HEK293 (cell line): ENCODE data around the gene THY1.

Source experiments
- GLIS1 ChIP-seq: fragments of 450-650 bp; formaldehyde crosslinking; IDR thresholded peaks from 2 replicates; pipeline ENCODE4 v1.5.1; 2016; ENCODE audit warnings: missing biosample characterization, missing genetic modification characterization
- YY1 ChIP-seq: fragments of 450-650 bp; formaldehyde crosslinking; IDR thresholded peaks from 2 replicates; pipeline ENCODE4 v1.5.1; 2018; ENCODE audit warnings: missing biosample characterization, missing genetic modification characterization
- ZBTB7A ChIP-seq: fragments of 450-650 bp; formaldehyde crosslinking; IDR thresholded peaks from 2 replicates; pipeline ENCODE4 v1.5.1; 2016; ENCODE audit warnings: low read depth, missing biosample characterization, missing genetic modification characterization
- ZNF155 ChIP-seq: fragments of 450-650 bp; formaldehyde crosslinking; IDR thresholded peaks from 2 replicates; pipeline ENCODE4 v1.5.1; 2016; ENCODE audit warnings: missing biosample characterization, missing genetic modification characterization
- ZNF335 ChIP-seq: fragments of 450-650 bp; formaldehyde crosslinking; conservative IDR thresholded peaks from 2 replicates; pipeline ENCODE4 v1.5.1; 2016; ENCODE audit warnings: missing biosample characterization, missing genetic modification characterization
- ZNF394 ChIP-seq: fragments of 450-650 bp; formaldehyde crosslinking; IDR thresholded peaks from 2 replicates; pipeline ENCODE4 v1.5.1; 2016; ENCODE audit warnings: missing biosample characterization, missing genetic modification characterization, mild to moderate bottlenecking, moderate library complexity, borderline replicate concordance
- ZXDB ChIP-seq: fragments of 450-650 bp; formaldehyde crosslinking; IDR thresholded peaks from 2 replicates; pipeline ENCODE4 v1.5.1; 2016; ENCODE audit warnings: missing biosample characterization, missing genetic modification characterization
- TF ChIP-seq, protein P1 (sequence below): fragments of 450-650 bp; formaldehyde crosslinking; conservative IDR thresholded peaks from 2 replicates; pipeline ENCODE4 v1.5.1; 2016; ENCODE audit warnings: low read depth, missing biosample characterization, missing genetic modification characterization
- TF ChIP-seq, protein P2 (sequence below): fragments of 450-650 bp; formaldehyde crosslinking; IDR thresholded peaks from 2 replicates; pipeline ENCODE4 v1.5.1; 2016; ENCODE audit warnings: missing biosample characterization, missing genetic modification characterization
- TF ChIP-seq, protein P3 (sequence below): fragments of 450-650 bp; formaldehyde crosslinking; IDR thresholded peaks from 2 replicates; pipeline ENCODE4 v1.5.1; 2016; ENCODE audit warnings: missing biosample characterization, missing genetic modification characterization
- TF ChIP-seq, protein P4 (sequence below): fragments of 450-650 bp; formaldehyde crosslinking; IDR thresholded peaks from 2 replicates; pipeline ENCODE4 v1.5.1; 2016; ENCODE audit warnings: missing biosample characterization, missing genetic modification characterization
- TF ChIP-seq, protein P5 (sequence below): fragments of 450-650 bp; formaldehyde crosslinking; conservative IDR thresholded peaks from 2 replicates; pipeline ENCODE4 v1.5.1; 2016; ENCODE audit warnings: low read depth, missing biosample characterization, missing genetic modification characterization
- TF ChIP-seq, protein P6 (sequence below): fragments of 450-650 bp; formaldehyde crosslinking; IDR thresholded peaks from 2 replicates; pipeline ENCODE4 v1.5.1; 2016; ENCODE audit warnings: missing biosample characterization, missing genetic modification characterization
- TF ChIP-seq, protein P7 (sequence below): fragments of 450-650 bp; formaldehyde crosslinking; IDR thresholded peaks from 2 replicates; pipeline ENCODE4 v1.5.1; 2016; ENCODE audit warnings: missing biosample characterization, missing genetic modification characterization, borderline replicate concordance
- TF ChIP-seq, protein P8 (sequence below): fragments of 450-650 bp; IDR thresholded peaks from 2 replicates; pipeline ENCODE4 v1.5.1; 2018; ENCODE audit warnings: missing biosample characterization, mild to moderate bottlenecking, missing genetic modification characterization

THY1 gene

DNA sequence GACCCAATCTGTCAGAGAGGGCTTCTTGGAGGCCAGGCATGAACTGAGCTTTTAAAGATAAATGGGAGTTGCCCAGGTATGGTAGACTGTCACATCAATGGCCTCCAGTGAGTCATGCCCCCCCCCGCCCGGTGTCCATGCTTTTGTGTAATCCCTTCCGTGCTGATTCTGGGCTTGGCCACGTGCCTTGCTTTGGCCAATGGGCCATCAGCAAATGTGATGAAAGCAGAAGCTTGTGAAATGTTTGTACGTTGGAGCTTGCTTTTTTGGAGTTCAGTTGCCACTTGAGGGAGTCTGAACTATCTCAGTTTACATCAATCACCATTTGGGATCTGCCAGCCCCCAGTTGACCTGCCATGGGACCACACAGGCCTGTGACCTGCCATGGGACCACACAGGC is 4.3 kb upstream of the THY1 start (continued):
- TF ChIP-seq, protein P1, sequence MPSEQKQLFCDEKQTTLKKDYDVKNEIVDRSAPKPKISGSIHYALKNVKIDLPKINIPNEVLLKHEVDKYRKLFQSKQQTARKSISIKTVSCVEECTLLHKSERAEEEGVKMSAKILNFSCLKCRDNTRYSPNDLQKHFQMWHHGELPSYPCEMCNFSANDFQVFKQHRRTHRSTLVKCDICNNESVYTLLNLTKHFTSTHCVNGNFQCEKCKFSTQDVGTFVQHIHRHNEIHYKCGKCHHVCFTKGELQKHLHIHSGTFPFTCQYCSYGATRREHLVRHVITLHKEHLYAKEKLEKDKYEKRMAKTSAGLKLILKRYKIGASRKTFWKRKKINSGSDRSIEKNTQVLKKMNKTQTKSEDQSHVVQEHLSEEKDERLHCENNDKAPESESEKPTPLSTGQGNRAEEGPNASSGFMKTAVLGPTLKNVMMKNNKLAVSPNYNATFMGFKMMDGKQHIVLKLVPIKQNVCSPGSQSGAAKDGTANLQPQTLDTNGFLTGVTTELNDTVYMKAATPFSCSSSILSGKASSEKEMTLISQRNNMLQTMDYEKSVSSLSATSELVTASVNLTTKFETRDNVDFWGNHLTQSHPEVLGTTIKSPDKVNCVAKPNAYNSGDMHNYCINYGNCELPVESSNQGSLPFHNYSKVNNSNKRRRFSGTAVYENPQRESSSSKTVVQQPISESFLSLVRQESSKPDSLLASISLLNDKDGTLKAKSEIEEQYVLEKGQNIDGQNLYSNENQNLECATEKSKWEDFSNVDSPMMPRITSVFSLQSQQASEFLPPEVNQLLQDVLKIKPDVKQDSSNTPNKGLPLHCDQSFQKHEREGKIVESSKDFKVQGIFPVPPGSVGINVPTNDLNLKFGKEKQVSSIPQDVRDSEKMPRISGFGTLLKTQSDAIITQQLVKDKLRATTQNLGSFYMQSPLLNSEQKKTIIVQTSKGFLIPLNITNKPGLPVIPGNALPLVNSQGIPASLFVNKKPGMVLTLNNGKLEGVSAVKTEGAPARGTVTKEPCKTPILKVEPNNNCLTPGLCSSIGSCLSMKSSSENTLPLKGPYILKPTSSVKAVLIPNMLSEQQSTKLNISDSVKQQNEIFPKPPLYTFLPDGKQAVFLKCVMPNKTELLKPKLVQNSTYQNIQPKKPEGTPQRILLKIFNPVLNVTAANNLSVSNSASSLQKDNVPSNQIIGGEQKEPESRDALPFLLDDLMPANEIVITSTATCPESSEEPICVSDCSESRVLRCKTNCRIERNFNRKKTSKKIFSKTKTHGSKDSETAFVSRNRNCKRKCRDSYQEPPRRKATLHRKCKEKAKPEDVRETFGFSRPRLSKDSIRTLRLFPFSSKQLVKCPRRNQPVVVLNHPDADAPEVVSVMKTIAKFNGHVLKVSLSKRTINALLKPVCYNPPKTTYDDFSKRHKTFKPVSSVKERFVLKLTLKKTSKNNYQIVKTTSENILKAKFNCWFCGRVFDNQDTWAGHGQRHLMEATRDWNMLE (tag by site-specific recombination), result no peak
- no peak for TF ChIP-seq ZBTB7A (tag by site-specific recombination)
- TF ChIP-seq ZXDB (tag by site-specific recombination), result no peak
- TF ChIP-seq ZNF394 (tag by site-specific recombination), result no peak
- TF ChIP-seq ZNF335 (tag by site-specific recombination), result no peak
- no peak for TF ChIP-seq GLIS1 (tag by site-specific recombination)
- TF ChIP-seq, protein P2, sequence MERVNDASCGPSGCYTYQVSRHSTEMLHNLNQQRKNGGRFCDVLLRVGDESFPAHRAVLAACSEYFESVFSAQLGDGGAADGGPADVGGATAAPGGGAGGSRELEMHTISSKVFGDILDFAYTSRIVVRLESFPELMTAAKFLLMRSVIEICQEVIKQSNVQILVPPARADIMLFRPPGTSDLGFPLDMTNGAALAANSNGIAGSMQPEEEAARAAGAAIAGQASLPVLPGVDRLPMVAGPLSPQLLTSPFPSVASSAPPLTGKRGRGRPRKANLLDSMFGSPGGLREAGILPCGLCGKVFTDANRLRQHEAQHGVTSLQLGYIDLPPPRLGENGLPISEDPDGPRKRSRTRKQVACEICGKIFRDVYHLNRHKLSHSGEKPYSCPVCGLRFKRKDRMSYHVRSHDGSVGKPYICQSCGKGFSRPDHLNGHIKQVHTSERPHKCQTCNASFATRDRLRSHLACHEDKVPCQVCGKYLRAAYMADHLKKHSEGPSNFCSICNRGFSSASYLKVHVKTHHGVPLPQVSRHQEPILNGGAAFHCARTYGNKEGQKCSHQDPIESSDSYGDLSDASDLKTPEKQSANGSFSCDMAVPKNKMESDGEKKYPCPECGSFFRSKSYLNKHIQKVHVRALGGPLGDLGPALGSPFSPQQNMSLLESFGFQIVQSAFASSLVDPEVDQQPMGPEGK, result no peak
- TF ChIP-seq, protein P3, sequence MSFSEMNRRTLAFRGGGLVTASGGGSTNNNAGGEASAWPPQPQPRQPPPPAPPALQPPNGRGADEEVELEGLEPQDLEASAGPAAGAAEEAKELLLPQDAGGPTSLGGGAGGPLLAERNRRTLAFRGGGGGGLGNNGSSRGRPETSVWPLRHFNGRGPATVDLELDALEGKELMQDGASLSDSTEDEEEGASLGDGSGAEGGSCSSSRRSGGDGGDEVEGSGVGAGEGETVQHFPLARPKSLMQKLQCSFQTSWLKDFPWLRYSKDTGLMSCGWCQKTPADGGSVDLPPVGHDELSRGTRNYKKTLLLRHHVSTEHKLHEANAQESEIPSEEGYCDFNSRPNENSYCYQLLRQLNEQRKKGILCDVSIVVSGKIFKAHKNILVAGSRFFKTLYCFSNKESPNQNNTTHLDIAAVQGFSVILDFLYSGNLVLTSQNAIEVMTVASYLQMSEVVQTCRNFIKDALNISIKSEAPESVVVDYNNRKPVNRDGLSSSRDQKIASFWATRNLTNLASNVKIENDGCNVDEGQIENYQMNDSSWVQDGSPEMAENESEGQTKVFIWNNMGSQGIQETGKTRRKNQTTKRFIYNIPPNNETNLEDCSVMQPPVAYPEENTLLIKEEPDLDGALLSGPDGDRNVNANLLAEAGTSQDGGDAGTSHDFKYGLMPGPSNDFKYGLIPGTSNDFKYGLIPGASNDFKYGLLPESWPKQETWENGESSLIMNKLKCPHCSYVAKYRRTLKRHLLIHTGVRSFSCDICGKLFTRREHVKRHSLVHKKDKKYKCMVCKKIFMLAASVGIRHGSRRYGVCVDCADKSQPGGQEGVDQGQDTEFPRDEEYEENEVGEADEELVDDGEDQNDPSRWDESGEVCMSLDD (tag by site-specific recombination), result no peak
- TF ChIP-seq, protein P4, sequence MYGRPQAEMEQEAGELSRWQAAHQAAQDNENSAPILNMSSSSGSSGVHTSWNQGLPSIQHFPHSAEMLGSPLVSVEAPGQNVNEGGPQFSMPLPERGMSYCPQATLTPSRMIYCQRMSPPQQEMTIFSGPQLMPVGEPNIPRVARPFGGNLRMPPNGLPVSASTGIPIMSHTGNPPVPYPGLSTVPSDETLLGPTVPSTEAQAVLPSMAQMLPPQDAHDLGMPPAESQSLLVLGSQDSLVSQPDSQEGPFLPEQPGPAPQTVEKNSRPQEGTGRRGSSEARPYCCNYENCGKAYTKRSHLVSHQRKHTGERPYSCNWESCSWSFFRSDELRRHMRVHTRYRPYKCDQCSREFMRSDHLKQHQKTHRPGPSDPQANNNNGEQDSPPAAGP (tag by site-specific recombination), result no peak
- TF ChIP-seq YY1 (tag by site-specific recombination), result no peak
- TF ChIP-seq, protein P5, sequence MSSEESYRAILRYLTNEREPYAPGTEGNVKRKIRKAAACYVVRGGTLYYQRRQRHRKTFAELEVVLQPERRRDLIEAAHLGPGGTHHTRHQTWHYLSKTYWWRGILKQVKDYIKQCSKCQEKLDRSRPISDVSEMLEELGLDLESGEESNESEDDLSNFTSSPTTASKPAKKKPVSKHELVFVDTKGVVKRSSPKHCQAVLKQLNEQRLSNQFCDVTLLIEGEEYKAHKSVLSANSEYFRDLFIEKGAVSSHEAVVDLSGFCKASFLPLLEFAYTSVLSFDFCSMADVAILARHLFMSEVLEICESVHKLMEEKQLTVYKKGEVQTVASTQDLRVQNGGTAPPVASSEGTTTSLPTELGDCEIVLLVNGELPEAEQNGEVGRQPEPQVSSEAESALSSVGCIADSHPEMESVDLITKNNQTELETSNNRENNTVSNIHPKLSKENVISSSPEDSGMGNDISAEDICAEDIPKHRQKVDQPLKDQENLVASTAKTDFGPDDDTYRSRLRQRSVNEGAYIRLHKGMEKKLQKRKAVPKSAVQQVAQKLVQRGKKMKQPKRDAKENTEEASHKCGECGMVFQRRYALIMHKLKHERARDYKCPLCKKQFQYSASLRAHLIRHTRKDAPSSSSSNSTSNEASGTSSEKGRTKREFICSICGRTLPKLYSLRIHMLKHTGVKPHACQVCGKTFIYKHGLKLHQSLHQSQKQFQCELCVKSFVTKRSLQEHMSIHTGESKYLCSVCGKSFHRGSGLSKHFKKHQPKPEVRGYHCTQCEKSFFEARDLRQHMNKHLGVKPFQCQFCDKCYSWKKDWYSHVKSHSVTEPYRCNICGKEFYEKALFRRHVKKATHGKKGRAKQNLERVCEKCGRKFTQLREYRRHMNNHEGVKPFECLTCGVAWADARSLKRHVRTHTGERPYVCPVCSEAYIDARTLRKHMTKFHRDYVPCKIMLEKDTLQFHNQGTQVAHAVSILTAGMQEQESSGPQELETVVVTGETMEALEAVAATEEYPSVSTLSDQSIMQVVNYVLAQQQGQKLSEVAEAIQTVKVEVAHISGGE, result no peak
- TF ChIP-seq, protein P6, sequence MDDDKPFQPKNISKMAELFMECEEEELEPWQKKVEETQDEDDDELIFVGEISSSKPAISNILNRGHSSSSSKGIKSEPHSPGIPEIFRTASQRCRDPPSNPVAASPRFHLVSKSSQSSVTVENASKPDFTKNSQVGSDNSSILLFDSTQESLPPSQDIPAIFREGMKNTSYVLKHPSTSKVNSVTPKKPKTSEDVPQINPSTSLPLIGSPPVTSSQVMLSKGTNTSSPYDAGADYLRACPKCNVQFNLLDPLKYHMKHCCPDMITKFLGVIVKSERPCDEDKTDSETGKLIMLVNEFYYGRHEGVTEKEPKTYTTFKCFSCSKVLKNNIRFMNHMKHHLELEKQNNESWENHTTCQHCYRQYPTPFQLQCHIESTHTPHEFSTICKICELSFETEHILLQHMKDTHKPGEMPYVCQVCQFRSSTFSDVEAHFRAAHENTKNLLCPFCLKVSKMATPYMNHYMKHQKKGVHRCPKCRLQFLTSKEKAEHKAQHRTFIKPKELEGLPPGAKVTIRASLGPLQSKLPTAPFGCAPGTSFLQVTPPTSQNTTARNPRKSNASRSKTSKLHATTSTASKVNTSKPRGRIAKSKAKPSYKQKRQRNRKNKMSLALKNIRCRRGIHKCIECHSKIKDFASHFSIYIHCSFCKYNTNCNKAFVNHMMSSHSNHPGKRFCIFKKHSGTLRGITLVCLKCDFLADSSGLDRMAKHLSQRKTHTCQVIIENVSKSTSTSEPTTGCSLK, result no peak
- TF ChIP-seq, protein P7, sequence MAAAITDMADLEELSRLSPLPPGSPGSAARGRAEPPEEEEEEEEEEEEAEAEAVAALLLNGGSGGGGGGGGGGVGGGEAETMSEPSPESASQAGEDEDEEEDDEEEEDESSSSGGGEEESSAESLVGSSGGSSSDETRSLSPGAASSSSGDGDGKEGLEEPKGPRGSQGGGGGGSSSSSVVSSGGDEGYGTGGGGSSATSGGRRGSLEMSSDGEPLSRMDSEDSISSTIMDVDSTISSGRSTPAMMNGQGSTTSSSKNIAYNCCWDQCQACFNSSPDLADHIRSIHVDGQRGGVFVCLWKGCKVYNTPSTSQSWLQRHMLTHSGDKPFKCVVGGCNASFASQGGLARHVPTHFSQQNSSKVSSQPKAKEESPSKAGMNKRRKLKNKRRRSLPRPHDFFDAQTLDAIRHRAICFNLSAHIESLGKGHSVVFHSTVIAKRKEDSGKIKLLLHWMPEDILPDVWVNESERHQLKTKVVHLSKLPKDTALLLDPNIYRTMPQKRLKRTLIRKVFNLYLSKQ (tag by site-specific recombination), result no peak
- TF ChIP-seq, protein P8, sequence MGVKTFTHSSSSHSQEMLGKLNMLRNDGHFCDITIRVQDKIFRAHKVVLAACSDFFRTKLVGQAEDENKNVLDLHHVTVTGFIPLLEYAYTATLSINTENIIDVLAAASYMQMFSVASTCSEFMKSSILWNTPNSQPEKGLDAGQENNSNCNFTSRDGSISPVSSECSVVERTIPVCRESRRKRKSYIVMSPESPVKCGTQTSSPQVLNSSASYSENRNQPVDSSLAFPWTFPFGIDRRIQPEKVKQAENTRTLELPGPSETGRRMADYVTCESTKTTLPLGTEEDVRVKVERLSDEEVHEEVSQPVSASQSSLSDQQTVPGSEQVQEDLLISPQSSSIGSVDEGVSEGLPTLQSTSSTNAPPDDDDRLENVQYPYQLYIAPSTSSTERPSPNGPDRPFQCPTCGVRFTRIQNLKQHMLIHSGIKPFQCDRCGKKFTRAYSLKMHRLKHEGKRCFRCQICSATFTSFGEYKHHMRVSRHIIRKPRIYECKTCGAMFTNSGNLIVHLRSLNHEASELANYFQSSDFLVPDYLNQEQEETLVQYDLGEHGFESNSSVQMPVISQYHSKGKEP (tag by site-specific recombination), result no peak
- TF ChIP-seq ZNF155 (tag by site-specific recombination), result no peak
